Neuronal stem cell (in vitro differentiated cells): Measurements from ENCODE around the gene DLG5.

Experiments
- DNase-seq: peaks from one replicate; pipeline ENCODE4 v3.0.0-alpha.2; 2013; ENCODE audit warnings: low spot score
- H2AFZ ChIP-seq: one replicate; pipeline ENCODE4 v1.6.1; 2013; ENCODE audit warnings: mild to moderate bottlenecking, low read length, inconsistent platforms
- H2AK5ac ChIP-seq: 2 replicates; pipeline ENCODE4 v1.6.1; 2013; ENCODE audit warnings: low read depth, mild to moderate bottlenecking, inconsistent platforms, low read length, moderate library complexity, mixed read lengths
- H2BK120ac ChIP-seq: 2 replicates; pipeline ENCODE4 v1.6.1; 2013; ENCODE audit warnings: low read depth, mild to moderate bottlenecking, inconsistent platforms, low read length, moderate library complexity, mixed read lengths
- H2BK12ac ChIP-seq: one replicate; pipeline ENCODE4 v1.6.1; 2013; ENCODE audit warnings: low read length, inconsistent platforms
- H2BK15ac ChIP-seq: 2 replicates; pipeline ENCODE4 v1.6.1; 2013; ENCODE audit warnings: mild to moderate bottlenecking, low read length, inconsistent platforms, mixed read lengths
- H2BK5ac ChIP-seq: one replicate; pipeline ENCODE4 v1.6.1; 2013; ENCODE audit warnings: inconsistent platforms, mild to moderate bottlenecking, low read length, moderate library complexity
- H3K14ac ChIP-seq: one replicate; pipeline ENCODE4 v1.6.1; 2013; ENCODE audit warnings: low read length, inconsistent platforms
- H3K18ac ChIP-seq: 2 replicates; pipeline ENCODE4 v1.6.1; 2013; ENCODE audit warnings: low read length, inconsistent platforms
- H3K23ac ChIP-seq: 2 replicates; pipeline ENCODE4 v1.6.1; 2013; ENCODE audit warnings: low read depth, mild to moderate bottlenecking, mixed read lengths, low read length, inconsistent platforms; ENCODE audit not compliant: poor library complexity
- H3K27ac ChIP-seq: replicated peaks from 3 replicates; pipeline ENCODE4 v1.5.1; 2013; ENCODE audit warnings: low read length, inconsistent platforms
- H3K27me3 ChIP-seq, 3 experiments: 2 replicates each; pipeline ENCODE4 v1.6.1; 2013; ENCODE audit warnings: low read length in 3 of 3, mild to moderate bottlenecking in 2 of 3, inconsistent platforms in 1 of 3, low read depth in 1 of 3, mixed read lengths in 1 of 3, moderate library complexity in 1 of 3; ENCODE audit not compliant: control insufficient read depth in 3 of 3, insufficient read depth in 3 of 3
- H3K36me3 ChIP-seq, 2 donors: replicated peaks in 1 of 2; 2 replicates each; pipeline ENCODE4 v1.6.1; 2013; ENCODE audit warnings: low read length in 2 of 2; ENCODE audit not compliant: control insufficient read depth in 2 of 2, insufficient read depth in 2 of 2
- H3K4ac ChIP-seq: 2 replicates; pipeline ENCODE4 v1.6.1; 2013; ENCODE audit warnings: inconsistent platforms, mild to moderate bottlenecking, low read length, moderate library complexity
- H3K4me1 ChIP-seq, 2 donors: 1 replicate in 1 of 2; 2 replicates in 1 of 2; pipeline ENCODE4 v1.6.1; 2013; ENCODE audit warnings: low read length in 2 of 2, low read depth in 1 of 2; ENCODE audit not compliant: control insufficient read depth in 2 of 2, insufficient read depth in 1 of 2
- H3K4me2 ChIP-seq: one replicate; pipeline ENCODE4 v1.6.1; 2013; ENCODE audit warnings: mild to moderate bottlenecking, low read length, inconsistent platforms; ENCODE audit not compliant: insufficient read depth, poor library complexity, severe bottlenecking
- H3K4me3 ChIP-seq, 2 donors: 2 replicates each; pipeline ENCODE4 v1.5.1; 2013; ENCODE audit warnings: low read length in 2 of 2, mild to moderate bottlenecking in 2 of 2, inconsistent platforms in 1 of 2, moderate library complexity in 1 of 2
- H3K79me1 ChIP-seq: one replicate; pipeline ENCODE4 v1.6.1; 2013; ENCODE audit warnings: low read depth, mild to moderate bottlenecking, inconsistent platforms, low read length, moderate library complexity
- H3K9ac ChIP-seq: one replicate; pipeline ENCODE4 v1.6.1; 2013; ENCODE audit warnings: mild to moderate bottlenecking, low read depth, low read length, inconsistent platforms; ENCODE audit not compliant: poor library complexity
- H3K9me3 ChIP-seq, 2 donors: replicated peaks in 1 of 2; 2 replicates each; pipeline versions ENCODE3 to v1.6.1; 2013; ENCODE audit warnings: low read length in 2 of 2, mild to moderate bottlenecking in 2 of 2, inconsistent platforms in 1 of 2, low read depth in 1 of 2, mixed read lengths in 1 of 2, moderate library complexity in 1 of 2; ENCODE audit not compliant: control insufficient read depth in 2 of 2, insufficient read depth in 1 of 2
- H4K8ac ChIP-seq: one replicate; pipeline ENCODE4 v1.6.1; 2013; ENCODE audit warnings: low read depth, mild to moderate bottlenecking, inconsistent platforms, low read length, moderate library complexity
- H4K91ac ChIP-seq: one replicate; pipeline ENCODE4 v1.6.1; 2013; ENCODE audit warnings: low read length, low read depth, mild to moderate bottlenecking, inconsistent platforms; ENCODE audit not compliant: poor library complexity
- WGBS, 2 donors: extraction: QIAGEN DNeasy Blood & Tissue Kit; methylation state at CpG; one replicate each; pipeline ENCODE4 v1.1.7; 2013; ENCODE audit warnings: missing lambda C conversion rate in 2 of 2, mixed read lengths in 1 of 2; ENCODE audit not compliant: insufficient read length in 2 of 2, insufficient replicate concordance in 1 of 2; ENCODE audit errors: extremely low coverage in 2 of 2; 5-methylcytosine and 5-hydroxymethylcytosine counted together

DLG5 gene

DNA sequence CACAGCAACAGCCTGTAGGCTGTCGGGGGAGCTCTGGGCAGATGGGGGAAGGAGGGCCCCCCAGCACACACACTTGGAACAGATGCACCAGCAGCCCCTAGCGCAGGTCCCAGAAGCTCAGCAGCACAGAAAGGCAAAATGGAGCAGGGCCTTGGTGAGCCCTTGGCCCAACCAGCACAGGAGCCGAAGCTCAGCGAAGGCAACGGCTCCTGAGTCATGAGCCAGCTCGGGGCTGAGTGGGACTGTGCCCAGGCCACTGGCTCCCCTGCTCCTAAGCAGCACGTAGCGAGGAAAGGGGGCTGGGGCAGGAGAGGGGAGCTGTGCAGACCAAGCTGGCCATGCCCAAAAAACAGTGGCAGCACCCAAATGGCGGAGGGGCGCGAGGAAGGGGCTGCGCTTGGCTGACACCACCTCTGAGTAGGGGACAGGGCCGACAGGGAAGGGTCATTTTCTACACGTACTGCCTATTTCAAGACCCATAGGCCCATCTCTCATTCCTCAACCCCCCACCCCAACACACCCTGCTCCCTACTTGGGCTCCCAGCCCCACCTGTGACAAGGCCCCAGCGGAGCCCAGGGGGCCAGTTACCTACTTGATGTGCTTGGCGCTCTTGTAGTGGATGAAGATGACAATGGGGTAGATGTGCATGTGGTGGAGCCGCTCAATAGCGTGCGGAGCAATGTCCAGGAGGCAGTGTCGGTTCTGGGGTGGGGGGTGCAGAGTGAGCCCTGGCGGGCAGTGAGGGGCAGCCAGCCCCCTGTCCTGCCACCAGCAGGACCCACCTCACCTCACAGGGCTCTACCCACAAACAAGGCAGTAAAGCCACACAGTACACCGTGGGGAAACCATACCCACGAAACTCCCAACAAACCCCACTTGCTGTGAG lies 132.1 kb downstream of the DLG5 start:
- Histone ChIP-seq H3K9ac (no peak overlapping the region), H3K36me3 (peaks cover 43 to 95% of the 10 kb centered on the region in 2 donors), H3K27me3 (no peaks in the 10 kb centered on the region), H4K91ac (no peak overlapping the region), H4K8ac (no peak overlapping the region), H3K4me1 (no peaks in the 10 kb centered on the region), H2BK120ac (no peak overlapping the region), H2BK12ac (no peak overlapping the region), H3K14ac (no peak overlapping the region), H2AFZ (no peak overlapping the region), H2BK5ac (no peak overlapping the region), H3K4ac (no peak overlapping the region), H2AK5ac (no peak overlapping the region), H3K4me3 (no peak overlapping the region), H3K79me1 (peaks cover 3% of the 10 kb centered on the region), H3K23ac (peak overlapping the region; percentile 74), H3K27ac (no peak overlapping the region), H3K4me2 (no peak overlapping the region), H3K9me3 (no peaks in the 10 kb centered on the region), H3K18ac (no peak overlapping the region), H2BK15ac (no peak overlapping the region)
- no CpG with 5 or more reads among the region's 23 CpGs for WGBS, 2 donors
- DNase-seq = no peak

DNA sequence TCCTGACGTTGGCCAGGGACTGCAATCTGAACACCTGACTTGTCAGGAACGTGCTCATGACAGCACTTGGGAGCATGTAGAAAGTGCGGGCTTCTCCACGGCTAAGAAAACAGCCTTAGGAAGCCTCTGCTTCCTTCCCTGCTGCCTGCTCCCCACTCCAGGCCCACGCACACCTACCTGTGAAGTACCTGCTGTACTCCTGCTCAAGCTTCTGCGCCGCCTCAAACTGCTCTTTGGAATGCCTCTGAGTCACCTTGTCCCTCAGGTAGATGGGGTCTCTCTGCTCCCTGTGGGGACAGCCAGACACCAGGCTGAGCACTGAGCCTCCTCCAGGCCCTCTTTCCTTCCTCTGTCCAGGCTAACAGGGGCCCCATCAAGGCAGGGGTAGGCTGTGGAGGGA lies 132.7 kb downstream of the DLG5 start:
- Histone ChIP-seq H3K4me2 (no peak overlapping the region), H2AK5ac (no peak overlapping the region), H2BK120ac (no peak overlapping the region), H3K36me3 (peaks cover 44 to 93% of the 10 kb centered on the region in 2 donors), H3K4ac (no peak overlapping the region), H4K91ac (no peak overlapping the region), H3K23ac (peak overlapping the region; percentile 23), H3K27me3 (no peaks in the 10 kb centered on the region), H3K79me1 (peaks cover 3% of the 10 kb centered on the region), H3K9me3 (no peaks in the 10 kb centered on the region), H2AFZ (no peak overlapping the region), H4K8ac (no peak overlapping the region), H2BK15ac (no peak overlapping the region), H3K14ac (no peak overlapping the region), H3K4me1 (no peaks in the 10 kb centered on the region), H2BK12ac (no peak overlapping the region), H2BK5ac (no peak overlapping the region), H3K4me3 (peak overlapping the region in 1 of 2 donors; percentile 24), H3K27ac (no peak overlapping the region), H3K18ac (no peak overlapping the region), H3K9ac (no peak overlapping the region)
- no peak for DNase-seq
- no CpG with 5 or more reads among the region's 7 CpGs for WGBS, 2 donors

DNA sequence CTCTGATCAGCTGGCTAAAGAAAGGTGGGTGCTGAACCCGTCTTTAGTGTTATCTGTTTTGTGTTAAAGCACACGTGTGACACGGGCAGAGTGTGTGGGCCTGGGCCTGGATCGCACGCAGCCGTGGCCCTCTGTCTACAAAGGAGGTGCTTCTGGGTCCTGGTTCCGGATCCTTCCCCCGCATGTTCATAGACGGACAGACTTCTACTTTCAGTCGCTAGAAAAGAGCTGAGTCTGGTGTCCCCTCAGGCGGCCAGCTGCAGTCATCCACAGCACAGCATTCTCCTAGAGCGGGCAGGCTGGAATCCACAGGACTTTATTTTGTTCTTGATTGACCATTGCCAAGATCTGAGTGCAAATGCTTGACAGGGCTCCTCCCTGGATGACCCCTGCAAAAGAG lies 134.4 kb downstream of the DLG5 start:
- Histone ChIP-seq H3K18ac (no peak overlapping the region), H2BK12ac (no peak overlapping the region), H3K4me3 (no peak overlapping the region), H3K4me2 (no peak overlapping the region), H3K4me1 (no peaks in the 10 kb centered on the region), H2AFZ (no peak overlapping the region), H2BK5ac (no peak overlapping the region), H2BK15ac (no peak overlapping the region), H3K27me3 (no peaks in the 10 kb centered on the region), H3K23ac (no peak overlapping the region), H3K14ac (no peak overlapping the region), H3K27ac (no peak overlapping the region), H3K36me3 (peaks cover 40 to 87% of the 10 kb centered on the region in 2 donors), H3K9me3 (no peaks in the 10 kb centered on the region), H2AK5ac (no peak overlapping the region), H4K8ac (no peak overlapping the region), H4K91ac (no peak overlapping the region), H3K4ac (no peak overlapping the region), H2BK120ac (no peak overlapping the region), H3K9ac (no peak overlapping the region), H3K79me1 (peaks cover 3% of the 10 kb centered on the region)
- no CpG with 5 or more reads among the region's 12 CpGs for WGBS, 2 donors
- DNase-seq = no peak

- no peak overlapping the region for H3K4ac ChIP-seq
- H2BK12ac ChIP-seq = no peak overlapping the region
- no peak overlapping the region for H2BK5ac ChIP-seq
- H3K4me3 ChIP-seq = no peak overlapping the region
- no peak overlapping the region for H2BK120ac ChIP-seq
- WGBS, 2 donors = no CpG with 5 or more reads among the region's 7 CpGs
- H3K4me2 ChIP-seq = no peak overlapping the region
- no peak overlapping the region for H4K8ac ChIP-seq
- no peak overlapping the region for H2AFZ ChIP-seq
- no peaks in the 10 kb centered on the region for H3K9me3 ChIP-seq
- no peak overlapping the region for H3K14ac ChIP-seq
- no peak overlapping the region for H2BK15ac ChIP-seq
- H3K36me3 ChIP-seq = peaks cover 40 to 81% of the 10 kb centered on the region in 2 donors
- H3K9ac ChIP-seq = no peak overlapping the region
- DNase-seq = no peak
- H3K79me1 ChIP-seq = peaks cover 3% of the 10 kb centered on the region
- H3K27ac ChIP-seq = no peak overlapping the region
- no peak overlapping the region for H4K91ac ChIP-seq
- H3K27me3 ChIP-seq = no peaks in the 10 kb centered on the region
- H3K23ac ChIP-seq = no peak overlapping the region
- H3K4me1 ChIP-seq = no peaks in the 10 kb centered on the region
- no peak overlapping the region for H2AK5ac ChIP-seq
- no peak overlapping the region for H3K18ac ChIP-seq
These were observed 135.0 kb downstream of the DLG5 start for GRCh38 chr10:77791506-77791905.
